ENCODE measurements around the gene NUBP2.

NUBP2 gene

GRCh38 chr16:1759511-1759910, 23.2 kb upstream of the NUBP2 start:
- no peak for DNase-seq

- DNase-seq: no peak
These were observed 21.8 kb upstream of the NUBP2 start for GRCh38 chr16:1760911-1761310.

GRCh38 chr16:1761751-1762150, 21.0 kb upstream of the NUBP2 start:
- DNase-seq: no peak

- no peak for DNase-seq
These were observed 20.4 kb upstream of the NUBP2 start for GRCh38 chr16:1762196-1762878.

GRCh38 chr16:1762879-1763520, 19.8 kb upstream of the NUBP2 start:
- no peak for DNase-seq

- DNase-seq: no peak
These were observed 18.9 kb upstream of the NUBP2 start for GRCh38 chr16:1763521-1764511.

GRCh38 chr16:1764971-1765370, 17.8 kb upstream of the NUBP2 start:
- DNase-seq: no peak

GRCh38 chr16:1765826-1766225, 16.9 kb upstream of the NUBP2 start:
- no peak for DNase-seq

GRCh38 chr16:1766231-1766630, 16.5 kb upstream of the NUBP2 start:
- DNase-seq: no peak

GRCh38 chr16:1766701-1767100, 16.1 kb upstream of the NUBP2 start:
- DNase-seq: no peak

GRCh38 chr16:1767116-1767994, 15.4 kb upstream of the NUBP2 start:
- no peak for DNase-seq

- DNase-seq: no peak
These were observed 14.5 kb upstream of the NUBP2 start for GRCh38 chr16:1768061-1768766.

- DNase-seq: no peak
These were observed 13.9 kb upstream of the NUBP2 start for GRCh38 chr16:1768767-1769401.

GRCh38 chr16:1769402-1770300, 13.1 kb upstream of the NUBP2 start:
- no peak for DNase-seq

GRCh38 chr16:1770328-1771187, 12.2 kb upstream of the NUBP2 start:
- no peak for DNase-seq

- no peak for DNase-seq
These were observed 11.4 kb upstream of the NUBP2 start, which contains the start of gene NME3 for GRCh38 chr16:1771188-1771863. NME3 (minus strand) TSS chr16:1771543; CDS start chr16:1771534, 9 bp downstream.

- no peak for DNase-seq
These were observed 10.8 kb upstream of the NUBP2 start for GRCh38 chr16:1771864-1772361.

- DNase-seq: no peak
These were observed 10.3 kb upstream of the NUBP2 start, which contains the start of gene EME2 for GRCh38 chr16:1772362-1772907. EME2 (plus strand) TSS chr16:1772810; CDS start chr16:1773228, 418 bp downstream.

All from cerebellar nuclear complex (tissue), 1 donor.